GM10266 (cell line): Measurements from ENCODE around the gene FOXQ1.

Source experiments
- DNase-seq: peaks from one replicate; pipeline ENCODE4 v3.0.0; 2012; ENCODE audit errors: extremely low spot score
- TF ChIP-seq, protein P1 (sequence below): IDR thresholded peaks from 2 replicates; pipeline ENCODE4 v1.5.1; 2012; ENCODE audit warnings: mild to moderate bottlenecking, low read depth; ENCODE audit not compliant: control insufficient read depth, insufficient read depth; ENCODE audit errors: missing control alignments

FOXQ1 gene

DNA sequence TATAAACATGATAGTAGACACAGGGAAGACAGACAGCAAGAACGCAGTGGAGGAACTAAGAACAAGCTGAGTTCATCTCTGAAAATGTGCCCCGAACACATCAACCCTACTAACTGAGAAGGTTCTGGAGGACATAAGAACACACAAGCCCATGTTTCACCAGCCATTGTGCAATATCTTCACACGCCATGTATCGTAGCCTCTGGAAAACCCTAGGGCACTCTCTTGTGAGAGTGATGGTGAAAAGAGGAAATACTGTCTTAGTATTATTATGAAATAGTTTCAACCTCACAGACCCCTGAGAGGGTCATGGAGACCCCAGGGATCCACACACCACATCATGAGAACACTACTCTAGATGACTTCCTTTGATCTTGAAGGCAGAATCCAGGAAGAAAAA is 51.4 kb downstream of the FOXQ1 start:
- TF ChIP-seq, protein P1, sequence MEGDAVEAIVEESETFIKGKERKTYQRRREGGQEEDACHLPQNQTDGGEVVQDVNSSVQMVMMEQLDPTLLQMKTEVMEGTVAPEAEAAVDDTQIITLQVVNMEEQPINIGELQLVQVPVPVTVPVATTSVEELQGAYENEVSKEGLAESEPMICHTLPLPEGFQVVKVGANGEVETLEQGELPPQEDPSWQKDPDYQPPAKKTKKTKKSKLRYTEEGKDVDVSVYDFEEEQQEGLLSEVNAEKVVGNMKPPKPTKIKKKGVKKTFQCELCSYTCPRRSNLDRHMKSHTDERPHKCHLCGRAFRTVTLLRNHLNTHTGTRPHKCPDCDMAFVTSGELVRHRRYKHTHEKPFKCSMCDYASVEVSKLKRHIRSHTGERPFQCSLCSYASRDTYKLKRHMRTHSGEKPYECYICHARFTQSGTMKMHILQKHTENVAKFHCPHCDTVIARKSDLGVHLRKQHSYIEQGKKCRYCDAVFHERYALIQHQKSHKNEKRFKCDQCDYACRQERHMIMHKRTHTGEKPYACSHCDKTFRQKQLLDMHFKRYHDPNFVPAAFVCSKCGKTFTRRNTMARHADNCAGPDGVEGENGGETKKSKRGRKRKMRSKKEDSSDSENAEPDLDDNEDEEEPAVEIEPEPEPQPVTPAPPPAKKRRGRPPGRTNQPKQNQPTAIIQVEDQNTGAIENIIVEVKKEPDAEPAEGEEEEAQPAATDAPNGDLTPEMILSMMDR = no peak
- no peak for DNase-seq

DNA sequence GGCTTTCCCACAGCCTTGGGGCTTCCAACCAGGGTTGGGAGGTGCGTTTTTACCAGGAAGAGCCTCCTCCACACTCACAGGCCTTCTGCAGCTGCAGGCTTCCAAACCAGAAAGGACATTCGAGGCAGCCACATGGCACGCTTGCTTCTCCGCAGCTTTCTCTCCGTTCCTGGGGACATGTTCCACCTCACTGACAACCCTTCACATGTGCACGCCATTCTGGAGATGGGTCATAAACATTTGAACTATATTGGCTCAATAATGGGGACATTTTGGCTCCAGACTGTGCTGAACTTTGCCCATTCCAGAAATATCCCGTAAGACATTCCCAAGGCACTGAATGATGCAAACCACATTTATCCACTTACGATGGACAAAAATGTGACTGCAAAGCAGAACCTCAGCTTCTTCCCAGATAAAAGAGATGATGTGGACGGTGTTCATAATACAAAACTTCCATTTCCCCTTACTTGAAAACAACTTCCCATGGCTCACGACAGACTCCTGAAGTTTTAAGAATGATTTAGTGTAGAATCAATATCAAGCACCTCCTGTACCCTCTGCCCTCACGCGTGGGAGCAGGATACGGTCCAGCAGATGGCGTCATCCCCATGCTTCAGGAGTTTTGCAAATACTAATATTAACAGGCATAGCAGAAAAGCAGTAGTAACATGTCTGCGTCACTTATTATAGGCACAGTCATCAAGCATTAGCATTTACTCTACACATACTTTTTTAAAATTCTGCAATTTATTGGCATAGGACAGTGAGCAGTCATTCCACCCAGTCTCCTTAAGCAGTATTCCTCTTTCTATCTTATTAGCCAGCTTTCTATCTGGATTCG is 52.1 kb downstream of the FOXQ1 start:
- TF ChIP-seq, protein P1 = no peak
- DNase-seq = no peak
